ENCODE data around the gene JAM2.
A peak's percentile ranks its signal among the peaks of the same experiment; 100 is the strongest.

JAM2 gene

GRCh38 chr21:25722631-25723030 lies 83.6 kb downstream of the JAM2 start:
- DNase-seq: no peak

GRCh38 chr21:25732091-25732760 lies 93.2 kb downstream of the JAM2 start:
- no peak for DNase-seq

- DNase-seq: no peak
Measured at GRCh38 chr21:25733859-25734653, 95.0 kb downstream of the JAM2 start.

GRCh38 chr21:25734654-25734903 lies 95.5 kb downstream of the JAM2 start:
- no peak for DNase-seq

- peak; percentile 89 for DNase-seq
Measured at GRCh38 chr21:25734904-25735645, 96.0 kb downstream of the JAM2 start, which contains the start of the genes ATP5PF and GABPA. Gene ATP5PF, minus strand, starts transcription at chr21:25734904. Its CDS starts 5,110 bp downstream, at chr21:25729794. Gene GABPA, plus strand, starts transcription at chr21:25734972. Its CDS starts 6,627 bp downstream, at chr21:25741599.

GRCh38 chr21:25735646-25736597 lies 96.9 kb downstream of the JAM2 start:
- peak; percentile 36 for DNase-seq

- DNase-seq: no peak
Measured at GRCh38 chr21:25737421-25737820, 98.4 kb downstream of the JAM2 start.

GRCh38 chr21:25742900-25743299 lies 103.8 kb downstream of the JAM2 start:
- DNase-seq: no peak

GRCh38 chr21:25744854-25745253 lies 105.8 kb downstream of the JAM2 start:
- no peak for DNase-seq

- no peak for DNase-seq
Measured at GRCh38 chr21:25750085-25750484, 111.0 kb downstream of the JAM2 start.

GRCh38 chr21:25752416-25752815 lies 113.4 kb downstream of the JAM2 start:
- no peak for DNase-seq

GRCh38 chr21:25756190-25756932 lies 117.3 kb downstream of the JAM2 start:
- no peak for DNase-seq

- no peak for DNase-seq
Measured at GRCh38 chr21:25757531-25757930, 118.5 kb downstream of the JAM2 start.

- no peak for DNase-seq
Measured at GRCh38 chr21:25759573-25759972, 120.5 kb downstream of the JAM2 start.

- no peak for DNase-seq
Measured at GRCh38 chr21:25760061-25760460, 121.0 kb downstream of the JAM2 start.

GRCh38 chr21:25760677-25761076 lies 121.6 kb downstream of the JAM2 start:
- no peak for DNase-seq

- no peak for DNase-seq
Measured at GRCh38 chr21:25764065-25764464, 125.0 kb downstream of the JAM2 start.
